ENCODE measurements around the gene HSD17B7.

- no peak for TF ChIP-seq CTCF (conservative IDR thresholded peaks at IDR 0.05 in 1 of 2, IDR thresholded peaks at IDR 0.05 in 1 of 2; ENCODE audit: low read depth in 1 of 2, low read length in 2 of 2)
- TF ChIP-seq EZH2 (IDR thresholded peaks at IDR 0.05; ENCODE audit: low read length, missing control alignments), result no peak
Measured at GRCh38 chr1:162835157-162835899, 44.8 kb downstream of the HSD17B7 start.
